Epithelial cell of esophagus (primary cell): ENCODE results near the gene MDGA2.

Experiments
- DNase-seq: peaks from one replicate; pipeline ENCODE4 v3.0.0; 2010; ENCODE audit warnings: low read depth
- H3K4me3 ChIP-seq: 2 replicates; pipeline ENCODE4 v1.5.1; 2011; ENCODE audit warnings: mild to moderate bottlenecking, low read length, control low read depth
- CTCF ChIP-seq: IDR thresholded peaks from 2 replicates; pipeline ENCODE4 v1.5.1; 2011; ENCODE audit warnings: low read depth, mild to moderate bottlenecking, low read length, control low read depth, inconsistent platforms; ENCODE audit not compliant: insufficient read depth; ENCODE audit errors: missing control alignments

MDGA2 gene

GRCh38 chr14:47435331-47435965 lies 240.0 kb downstream of the MDGA2 start:
- DNase-seq: no peak
- TF ChIP-seq CTCF: no peak
- H3K4me3 ChIP-seq: no peak overlapping the region

GRCh38 chr14:47427629-47428028 lies 247.8 kb downstream of the MDGA2 start:
- DNase-seq: no peak
- H3K4me3 ChIP-seq: no peak overlapping the region
- no peak for TF ChIP-seq CTCF

- no peak for DNase-seq
- H3K4me3 ChIP-seq: no peak overlapping the region
- no peak for TF ChIP-seq CTCF
Observed at GRCh38 chr14:47425302-47425701, 250.1 kb downstream of the MDGA2 start.

GRCh38 chr14:47422191-47422590 lies 253.2 kb downstream of the MDGA2 start:
- H3K4me3 ChIP-seq: no peak overlapping the region
- no peak for TF ChIP-seq CTCF
- DNase-seq: no peak

GRCh38 chr14:47411523-47411922 lies 263.9 kb downstream of the MDGA2 start:
- no peak for TF ChIP-seq CTCF
- DNase-seq: no peak
- no peak overlapping the region for H3K4me3 ChIP-seq

GRCh38 chr14:47392326-47392725 lies 283.1 kb downstream of the MDGA2 start:
- no peak for DNase-seq
- TF ChIP-seq CTCF: no peak
- H3K4me3 ChIP-seq: no peak overlapping the region

GRCh38 chr14:47390831-47391504 lies 284.4 kb downstream of the MDGA2 start:
- H3K4me3 ChIP-seq: no peak overlapping the region
- no peak for TF ChIP-seq CTCF
- DNase-seq: no peak
